DOHH2 (cell line): ENCODE results near the gene ZNF106.

Experiments used
- H3F3A ChIP-seq: fragments of 200-600 bp; sonication (generic), shearing (Covaris generic); 2 replicates; pipeline ENCODE4 v1.6.0; 2016; ENCODE audit warnings: antibody characterized with exemption, mild to moderate bottlenecking; ENCODE audit not compliant: control insufficient read depth, insufficient read depth
- H3K27ac ChIP-seq: fragments of 200-600 bp; sonication (generic); 2 replicates; pipeline ENCODE4 v1.5.1; 2014; ENCODE audit warnings: low read depth, mild to moderate bottlenecking, low read length, moderate library complexity
- H3K27me3 ChIP-seq: fragments of 200-600 bp; sonication (generic); 2 replicates; pipeline ENCODE4 v1.6.1; 2014; ENCODE audit warnings: mild to moderate bottlenecking, low read length, mixed read lengths; ENCODE audit not compliant: control insufficient read depth
- H3K36me3 ChIP-seq: fragments of 200-600 bp; sonication (generic); 2 replicates; pipeline ENCODE4 v1.6.1; 2014; ENCODE audit warnings: mild to moderate bottlenecking, low read length, moderate library complexity, mixed read lengths; ENCODE audit not compliant: control insufficient read depth
- H3K4me1 ChIP-seq: fragments of 200-600 bp; sonication (generic); 2 replicates; pipeline ENCODE4 v1.6.1; 2014; ENCODE audit warnings: mild to moderate bottlenecking, low read length, mixed read lengths; ENCODE audit not compliant: control insufficient read depth
- H3K4me2 ChIP-seq: fragments of 200-600 bp; sonication (generic); 2 replicates; pipeline ENCODE4 v1.6.0; 2014; ENCODE audit warnings: mild to moderate bottlenecking, low read length, moderate library complexity
- H3K4me3 ChIP-seq: fragments of 200-600 bp; sonication (generic); 2 replicates; pipeline ENCODE4 v1.5.1; 2014; ENCODE audit warnings: mild to moderate bottlenecking, low read length, mixed read lengths
- H3K79me2 ChIP-seq: fragments of 200-600 bp; sonication (generic); 2 replicates; pipeline ENCODE4 v1.6.1; 2014; ENCODE audit warnings: mild to moderate bottlenecking, low read length, mixed read lengths; ENCODE audit not compliant: control insufficient read depth
- H3K9me2 ChIP-seq: fragments of 200-600 bp; sonication (generic); replicated peaks from 2 replicates; pipeline ENCODE4 v1.6.1; 2014; ENCODE audit warnings: mild to moderate bottlenecking, low read length, mixed read lengths; ENCODE audit not compliant: control insufficient read depth
- H3K9me3 ChIP-seq: fragments of 200-600 bp; sonication (generic); 2 replicates; pipeline ENCODE4 v1.6.1; 2014; ENCODE audit warnings: antibody characterized with exemption, low read length, mixed read lengths; ENCODE audit not compliant: control insufficient read depth, insufficient read depth
- H4K20me1 ChIP-seq: fragments of 200-600 bp; sonication (generic); 2 replicates; pipeline ENCODE4 v1.6.0; 2014; ENCODE audit warnings: low read depth, mild to moderate bottlenecking, antibody characterized with exemption, low read length, moderate library complexity; ENCODE audit not compliant: control insufficient read depth, insufficient read depth
- EZH2phosphoT487 ChIP-seq: fragments of 200-600 bp; sonication (generic); IDR thresholded peaks from 2 replicates; pipeline ENCODE4 v1.6.1; 2017; ENCODE audit warnings: borderline replicate concordance, mild to moderate bottlenecking, antibody characterized with exemption, low read length, moderate library complexity, mixed read lengths
- TF ChIP-seq, protein P1 (sequence below): fragments of 200-600 bp; sonication (generic); IDR thresholded peaks from one replicate; pipeline ENCODE4 v1.5.1; 2014; ENCODE audit warnings: antibody characterized with exemption, mild to moderate bottlenecking, low read depth, low read length; ENCODE audit not compliant: poor library complexity, severe bottlenecking

ZNF106 gene

DNA sequence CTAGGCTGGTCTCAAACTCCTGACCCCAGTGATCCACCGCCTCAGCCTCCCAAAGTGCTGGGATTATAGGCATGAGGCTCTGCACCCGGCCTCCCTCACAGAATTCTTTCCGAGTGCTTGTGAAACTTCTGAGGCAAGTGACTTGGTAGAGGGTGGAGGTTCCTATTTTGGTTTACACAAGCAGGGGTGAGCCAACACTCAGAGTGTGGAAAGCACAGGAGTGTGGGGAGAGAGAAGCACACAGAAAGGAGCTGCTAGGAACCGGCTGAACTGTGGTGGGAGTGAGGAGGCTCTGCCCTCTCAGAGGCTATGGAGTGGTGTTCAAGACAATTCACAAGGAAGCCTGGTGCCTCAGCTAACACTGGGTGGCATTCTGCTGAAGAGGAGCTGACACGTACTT, 123.9 kb downstream of the ZNF106 start:
- Histone ChIP-seq H3K27ac (no peak overlapping the region), H4K20me1 (no peaks in the 10 kb centered on the region), H3K27me3 (no peaks in the 10 kb centered on the region; the same call in 1 of the 2 replicates)

DNA sequence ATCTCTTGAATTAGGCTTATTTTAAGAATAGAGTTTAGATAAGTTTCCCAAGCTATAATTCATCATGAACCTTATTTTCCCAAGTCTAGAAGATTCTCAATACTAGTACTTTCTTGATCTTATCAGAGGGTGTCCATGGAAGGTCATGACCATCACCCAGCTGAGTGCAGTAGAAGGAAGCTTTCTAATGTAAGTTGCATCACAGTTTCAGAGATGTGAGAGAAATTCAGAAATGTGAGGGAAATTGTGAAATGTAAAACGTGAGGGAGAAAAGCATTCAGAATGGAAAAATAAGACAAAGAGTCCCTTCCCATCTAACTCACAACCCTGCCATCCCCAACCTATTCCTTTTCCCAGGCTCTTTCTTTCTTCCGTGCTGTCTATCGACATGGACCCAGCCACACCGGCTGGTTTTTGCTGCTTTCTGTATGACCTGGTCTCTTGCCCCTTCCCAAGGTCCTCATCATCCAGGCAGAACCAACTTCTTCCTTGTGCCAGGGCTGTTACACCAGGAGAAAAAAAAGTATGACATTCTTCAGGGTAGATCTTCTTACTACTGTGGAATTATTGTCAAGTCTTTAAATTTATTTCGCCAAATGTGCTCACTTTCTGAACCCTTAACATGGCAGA, 124.9 kb downstream of the ZNF106 start:
- Histone ChIP-seq H3K9me3 (no peaks in the 10 kb centered on the region), H3K36me3 (no peaks in the 10 kb centered on the region), H3K79me2 (no peaks in the 10 kb centered on the region), H3K4me2 (no peak overlapping the region), H3K4me1 (no peaks in the 10 kb centered on the region), H3K27ac (no peak overlapping the region), H3K4me3 (no peak overlapping the region), H3F3A (no peaks in the 10 kb centered on the region), H3K27me3 (no peaks in the 10 kb centered on the region; the same call in 1 of the 2 replicates), H3K9me2 (no peaks in the 10 kb centered on the region), H4K20me1 (no peaks in the 10 kb centered on the region)
- no peak for TF ChIP-seq EZH2phosphoT487
- TF ChIP-seq, protein P1, sequence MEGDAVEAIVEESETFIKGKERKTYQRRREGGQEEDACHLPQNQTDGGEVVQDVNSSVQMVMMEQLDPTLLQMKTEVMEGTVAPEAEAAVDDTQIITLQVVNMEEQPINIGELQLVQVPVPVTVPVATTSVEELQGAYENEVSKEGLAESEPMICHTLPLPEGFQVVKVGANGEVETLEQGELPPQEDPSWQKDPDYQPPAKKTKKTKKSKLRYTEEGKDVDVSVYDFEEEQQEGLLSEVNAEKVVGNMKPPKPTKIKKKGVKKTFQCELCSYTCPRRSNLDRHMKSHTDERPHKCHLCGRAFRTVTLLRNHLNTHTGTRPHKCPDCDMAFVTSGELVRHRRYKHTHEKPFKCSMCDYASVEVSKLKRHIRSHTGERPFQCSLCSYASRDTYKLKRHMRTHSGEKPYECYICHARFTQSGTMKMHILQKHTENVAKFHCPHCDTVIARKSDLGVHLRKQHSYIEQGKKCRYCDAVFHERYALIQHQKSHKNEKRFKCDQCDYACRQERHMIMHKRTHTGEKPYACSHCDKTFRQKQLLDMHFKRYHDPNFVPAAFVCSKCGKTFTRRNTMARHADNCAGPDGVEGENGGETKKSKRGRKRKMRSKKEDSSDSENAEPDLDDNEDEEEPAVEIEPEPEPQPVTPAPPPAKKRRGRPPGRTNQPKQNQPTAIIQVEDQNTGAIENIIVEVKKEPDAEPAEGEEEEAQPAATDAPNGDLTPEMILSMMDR = no peak

More for the DNA sequence above, 123.9 kb downstream of the ZNF106 start:
- Histone ChIP-seq H3K4me1 (no peaks in the 10 kb centered on the region), H3K4me2 (no peak overlapping the region), H3K79me2 (no peaks in the 10 kb centered on the region), H3K9me2 (no peaks in the 10 kb centered on the region), H3K36me3 (no peaks in the 10 kb centered on the region), H3K4me3 (no peak overlapping the region), H3K9me3 (no peaks in the 10 kb centered on the region), H3F3A (no peaks in the 10 kb centered on the region)
- TF ChIP-seq EZH2phosphoT487 = no peak
- TF ChIP-seq, protein P1 = no peak

DNA sequence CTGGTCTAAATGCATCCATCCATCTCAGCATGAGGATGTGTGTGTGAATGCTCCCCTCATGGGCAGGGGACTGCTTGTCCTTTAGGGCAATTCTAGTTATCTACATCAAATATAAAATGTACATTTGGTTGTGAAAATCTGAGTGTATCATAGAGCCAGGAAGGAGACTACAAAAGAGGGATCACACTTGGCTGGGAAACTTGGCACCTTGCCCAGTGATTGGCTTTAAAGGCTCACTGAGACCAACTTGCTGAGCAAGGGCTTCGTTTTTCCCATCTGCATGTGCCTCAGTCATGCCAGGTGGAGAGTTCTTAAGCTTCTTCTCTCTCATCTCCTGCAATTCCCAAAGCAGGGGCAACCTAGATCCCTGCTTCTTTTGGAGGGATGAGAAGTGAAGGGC, 126.4 kb downstream of the ZNF106 start:
- Histone ChIP-seq H3K4me1 (no peaks in the 10 kb centered on the region), H3K27me3 (no peaks in the 10 kb centered on the region; the same call in 1 of the 2 replicates), H4K20me1 (no peaks in the 10 kb centered on the region), H3K4me3 (no peak overlapping the region), H3F3A (no peaks in the 10 kb centered on the region), H3K79me2 (no peaks in the 10 kb centered on the region), H3K36me3 (no peaks in the 10 kb centered on the region), H3K9me2 (no peaks in the 10 kb centered on the region), H3K4me2 (no peak overlapping the region), H3K27ac (no peak overlapping the region), H3K9me3 (no peaks in the 10 kb centered on the region)
- TF ChIP-seq, protein P1 = no peak
- TF ChIP-seq EZH2phosphoT487 = no peak
